A549 (cell line): ENCODE results near the gene VWC2.

Experiments used
- CEBPB ChIP-seq, 2 experiments: fragments of >200 bp in 1 of 2; sonication (Bioruptor Twin) in 1 of 2; formaldehyde crosslinking in 1 of 2; IDR thresholded peaks; 2 replicates each; pipeline ENCODE4 v1.6.1; 2012 to 2016
- KDM1A ChIP-seq: fragments of 200-600 bp; sonication (generic); IDR thresholded peaks from 2 replicates; pipeline ENCODE4 v1.6.1; 2016; ENCODE audit warnings: low read depth, mild to moderate bottlenecking
- MAZ ChIP-seq: fragments of 150-350 bp; IDR thresholded peaks from 2 replicates; pipeline ENCODE4 v1.6.1; 2014; ENCODE audit warnings: antibody characterized with exemption, low read depth, low read length, borderline replicate concordance
- NR3C1 ChIP-seq: fragments of >200 bp; sonication (Bioruptor Twin); formaldehyde crosslinking; IDR thresholded peaks from 3 replicates; pipeline ENCODE4 v1.6.1; 2017
- PHF8 ChIP-seq: fragments of 200-600 bp; sonication (generic); IDR thresholded peaks from 2 replicates; pipeline ENCODE4 v1.6.1; 2016; ENCODE audit warnings: low read depth, mild to moderate bottlenecking, antibody characterized with exemption, moderate library complexity, borderline replicate concordance
- POLR2A ChIP-seq: IDR thresholded peaks from 2 replicates; pipeline ENCODE4 v1.6.1; 2012; ENCODE audit warnings: mild to moderate bottlenecking, low read length
- RAD21 ChIP-seq, 2 experiments: fragments of >200 bp in 1 of 2; sonication (Bioruptor Twin) in 1 of 2; formaldehyde crosslinking in 1 of 2; IDR thresholded peaks in 1 of 2; conservative IDR thresholded peaks in 1 of 2; 2 replicates in 1 of 2; 3 replicates in 1 of 2; pipeline ENCODE4 v1.6.1; 2012 to 2018; ENCODE audit warnings: inconsistent platforms in 1 of 2
- RFX5 ChIP-seq: fragments of 450-650 bp; IDR thresholded peaks from 2 replicates; pipeline ENCODE4 v1.7.1; 2014; ENCODE audit warnings: antibody characterized with exemption, mild to moderate bottlenecking, moderate library complexity
- SMC3 ChIP-seq: fragments of >200 bp; sonication (Bioruptor Twin); formaldehyde crosslinking; IDR thresholded peaks from 3 replicates; pipeline ENCODE4 v1.6.1; 2018; ENCODE audit warnings: inconsistent platforms
- TF ChIP-seq, protein P1 (sequence below): fragments of >200 bp; sonication (Bioruptor Twin); formaldehyde crosslinking; IDR thresholded peaks from 3 replicates; pipeline ENCODE4 v1.5.1; 2016
- TF ChIP-seq, protein P2 (sequence below): fragments of 200-600 bp; sonication (generic); IDR thresholded peaks from 2 replicates; pipeline ENCODE4 v1.6.1; 2016; ENCODE audit warnings: antibody characterized with exemption, mild to moderate bottlenecking, moderate library complexity
- TF ChIP-seq, protein P3 (sequence below): fragments of 450-650 bp; IDR thresholded peaks from 2 replicates; pipeline ENCODE4 v1.6.1; 2014; ENCODE audit warnings: antibody characterized with exemption
- TF ChIP-seq, protein P4 (sequence below): fragments of 150-350 bp; IDR thresholded peaks from 2 replicates; pipeline ENCODE4 v1.6.1; 2014; ENCODE audit warnings: low read depth, mild to moderate bottlenecking, low read length
- TF ChIP-seq, protein P5 (sequence below): IDR thresholded peaks from 2 replicates; pipeline ENCODE4 v1.6.1; 2012

DNA sequence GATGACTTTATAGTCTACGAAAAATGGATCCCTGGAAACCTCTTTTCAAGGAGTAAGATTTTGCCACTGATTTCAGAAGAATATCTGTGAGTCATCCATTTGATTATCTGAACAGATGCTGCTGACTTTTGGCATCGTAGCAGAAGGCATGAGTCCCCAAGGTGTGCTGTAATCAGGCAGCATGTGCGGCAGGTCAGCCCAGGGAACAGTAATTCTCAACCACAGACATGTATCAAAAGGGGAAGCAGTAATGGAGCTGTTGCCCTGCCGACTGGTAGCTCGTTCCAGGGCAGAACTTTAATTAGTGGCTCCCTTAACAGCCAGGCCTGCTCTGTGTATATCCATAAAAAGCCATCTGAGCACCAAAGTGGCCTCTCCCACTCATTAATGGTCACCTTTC, 5.7 kb upstream of the VWC2 start:
- TF ChIP-seq KDM1A: no peak
- TF ChIP-seq, protein P1, sequence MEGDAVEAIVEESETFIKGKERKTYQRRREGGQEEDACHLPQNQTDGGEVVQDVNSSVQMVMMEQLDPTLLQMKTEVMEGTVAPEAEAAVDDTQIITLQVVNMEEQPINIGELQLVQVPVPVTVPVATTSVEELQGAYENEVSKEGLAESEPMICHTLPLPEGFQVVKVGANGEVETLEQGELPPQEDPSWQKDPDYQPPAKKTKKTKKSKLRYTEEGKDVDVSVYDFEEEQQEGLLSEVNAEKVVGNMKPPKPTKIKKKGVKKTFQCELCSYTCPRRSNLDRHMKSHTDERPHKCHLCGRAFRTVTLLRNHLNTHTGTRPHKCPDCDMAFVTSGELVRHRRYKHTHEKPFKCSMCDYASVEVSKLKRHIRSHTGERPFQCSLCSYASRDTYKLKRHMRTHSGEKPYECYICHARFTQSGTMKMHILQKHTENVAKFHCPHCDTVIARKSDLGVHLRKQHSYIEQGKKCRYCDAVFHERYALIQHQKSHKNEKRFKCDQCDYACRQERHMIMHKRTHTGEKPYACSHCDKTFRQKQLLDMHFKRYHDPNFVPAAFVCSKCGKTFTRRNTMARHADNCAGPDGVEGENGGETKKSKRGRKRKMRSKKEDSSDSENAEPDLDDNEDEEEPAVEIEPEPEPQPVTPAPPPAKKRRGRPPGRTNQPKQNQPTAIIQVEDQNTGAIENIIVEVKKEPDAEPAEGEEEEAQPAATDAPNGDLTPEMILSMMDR: no peak
- TF ChIP-seq, protein P2, sequence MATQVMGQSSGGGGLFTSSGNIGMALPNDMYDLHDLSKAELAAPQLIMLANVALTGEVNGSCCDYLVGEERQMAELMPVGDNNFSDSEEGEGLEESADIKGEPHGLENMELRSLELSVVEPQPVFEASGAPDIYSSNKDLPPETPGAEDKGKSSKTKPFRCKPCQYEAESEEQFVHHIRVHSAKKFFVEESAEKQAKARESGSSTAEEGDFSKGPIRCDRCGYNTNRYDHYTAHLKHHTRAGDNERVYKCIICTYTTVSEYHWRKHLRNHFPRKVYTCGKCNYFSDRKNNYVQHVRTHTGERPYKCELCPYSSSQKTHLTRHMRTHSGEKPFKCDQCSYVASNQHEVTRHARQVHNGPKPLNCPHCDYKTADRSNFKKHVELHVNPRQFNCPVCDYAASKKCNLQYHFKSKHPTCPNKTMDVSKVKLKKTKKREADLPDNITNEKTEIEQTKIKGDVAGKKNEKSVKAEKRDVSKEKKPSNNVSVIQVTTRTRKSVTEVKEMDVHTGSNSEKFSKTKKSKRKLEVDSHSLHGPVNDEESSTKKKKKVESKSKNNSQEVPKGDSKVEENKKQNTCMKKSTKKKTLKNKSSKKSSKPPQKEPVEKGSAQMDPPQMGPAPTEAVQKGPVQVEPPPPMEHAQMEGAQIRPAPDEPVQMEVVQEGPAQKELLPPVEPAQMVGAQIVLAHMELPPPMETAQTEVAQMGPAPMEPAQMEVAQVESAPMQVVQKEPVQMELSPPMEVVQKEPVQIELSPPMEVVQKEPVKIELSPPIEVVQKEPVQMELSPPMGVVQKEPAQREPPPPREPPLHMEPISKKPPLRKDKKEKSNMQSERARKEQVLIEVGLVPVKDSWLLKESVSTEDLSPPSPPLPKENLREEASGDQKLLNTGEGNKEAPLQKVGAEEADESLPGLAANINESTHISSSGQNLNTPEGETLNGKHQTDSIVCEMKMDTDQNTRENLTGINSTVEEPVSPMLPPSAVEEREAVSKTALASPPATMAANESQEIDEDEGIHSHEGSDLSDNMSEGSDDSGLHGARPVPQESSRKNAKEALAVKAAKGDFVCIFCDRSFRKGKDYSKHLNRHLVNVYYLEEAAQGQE: no peak
- TF ChIP-seq, protein P3, sequence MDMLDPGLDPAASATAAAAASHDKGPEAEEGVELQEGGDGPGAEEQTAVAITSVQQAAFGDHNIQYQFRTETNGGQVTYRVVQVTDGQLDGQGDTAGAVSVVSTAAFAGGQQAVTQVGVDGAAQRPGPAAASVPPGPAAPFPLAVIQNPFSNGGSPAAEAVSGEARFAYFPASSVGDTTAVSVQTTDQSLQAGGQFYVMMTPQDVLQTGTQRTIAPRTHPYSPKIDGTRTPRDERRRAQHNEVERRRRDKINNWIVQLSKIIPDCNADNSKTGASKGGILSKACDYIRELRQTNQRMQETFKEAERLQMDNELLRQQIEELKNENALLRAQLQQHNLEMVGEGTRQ: no peak
- TF ChIP-seq POLR2A: no peak
- TF ChIP-seq, protein P4, sequence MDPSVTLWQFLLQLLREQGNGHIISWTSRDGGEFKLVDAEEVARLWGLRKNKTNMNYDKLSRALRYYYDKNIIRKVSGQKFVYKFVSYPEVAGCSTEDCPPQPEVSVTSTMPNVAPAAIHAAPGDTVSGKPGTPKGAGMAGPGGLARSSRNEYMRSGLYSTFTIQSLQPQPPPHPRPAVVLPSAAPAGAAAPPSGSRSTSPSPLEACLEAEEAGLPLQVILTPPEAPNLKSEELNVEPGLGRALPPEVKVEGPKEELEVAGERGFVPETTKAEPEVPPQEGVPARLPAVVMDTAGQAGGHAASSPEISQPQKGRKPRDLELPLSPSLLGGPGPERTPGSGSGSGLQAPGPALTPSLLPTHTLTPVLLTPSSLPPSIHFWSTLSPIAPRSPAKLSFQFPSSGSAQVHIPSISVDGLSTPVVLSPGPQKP: no peak
- TF ChIP-seq RAD21 (conservative IDR thresholded peaks at IDR 0.05 in 1 of 2, IDR thresholded peaks at IDR 0.05 in 1 of 2): no peak
- no peak for TF ChIP-seq PHF8
- TF ChIP-seq, protein P5, sequence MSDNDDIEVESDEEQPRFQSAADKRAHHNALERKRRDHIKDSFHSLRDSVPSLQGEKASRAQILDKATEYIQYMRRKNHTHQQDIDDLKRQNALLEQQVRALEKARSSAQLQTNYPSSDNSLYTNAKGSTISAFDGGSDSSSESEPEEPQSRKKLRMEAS: no peak
- TF ChIP-seq NR3C1: no peak
- no peak for TF ChIP-seq CEBPB (IDR thresholded peaks at IDR 0.05)
- TF ChIP-seq MAZ: no peak
- no peak for TF ChIP-seq RFX5
- TF ChIP-seq SMC3: no peak
